Fibroblast of peridontal ligament (primary cell): Measurements from ENCODE around the gene DHX35.
"Not testable (repeated sequence)": the region's sequence is repeated elsewhere in the genome, so short reads cannot be mapped to it uniquely, and the experiment has no call there.

ENCODE experiments used
- DNase-seq: peaks from one replicate; pipeline ENCODE4 v3.0.0-alpha.2; 2010; ENCODE audit errors: extremely low read depth

DHX35 gene

GRCh38 chr20:38940644-38941043 lies 21.5 kb upstream of the DHX35 start:
- no peak for DNase-seq

GRCh38 chr20:38941726-38942389 lies 20.3 kb upstream of the DHX35 start:
- DNase-seq = no peak

GRCh38 chr20:38945012-38945411 lies 17.1 kb upstream of the DHX35 start:
- DNase-seq = no peak

- DNase-seq = no peak
These were observed 15.3 kb upstream of the DHX35 start for GRCh38 chr20:38946836-38947235.

- no peak for DNase-seq
These were observed 14.2 kb upstream of the DHX35 start for GRCh38 chr20:38947931-38948362.

GRCh38 chr20:38950254-38950653 lies 11.9 kb upstream of the DHX35 start:
- DNase-seq = no peak

GRCh38 chr20:38951611-38952010 lies 10.5 kb upstream of the DHX35 start:
- no peak for DNase-seq

- no peak for DNase-seq
These were observed 10.0 kb upstream of the DHX35 start for GRCh38 chr20:38952153-38952552.

- DNase-seq = no peak
These were observed 8.4 kb upstream of the DHX35 start for GRCh38 chr20:38953630-38954340.

GRCh38 chr20:38957235-38957876 lies 4.8 kb upstream of the DHX35 start:
- no peak for DNase-seq

- DNase-seq = no peak
These were observed 4.1 kb upstream of the DHX35 start for GRCh38 chr20:38957915-38958485.

GRCh38 chr20:38960187-38960687 lies 1.9 kb upstream of the DHX35 start:
- DNase-seq = not testable (repeated sequence)

GRCh38 chr20:38961530-38962043 lies 557 bp upstream of the DHX35 start:
- DNase-seq = no peak

- no peak for DNase-seq
These were observed 821 bp downstream of the DHX35 start for GRCh38 chr20:38962928-38963401.

- DNase-seq = no peak
These were observed 1.6 kb downstream of the DHX35 start for GRCh38 chr20:38963745-38964144.

GRCh38 chr20:38965264-38965663 lies 3.1 kb downstream of the DHX35 start:
- DNase-seq = no peak

GRCh38 chr20:38968090-38968489 lies 5.9 kb downstream of the DHX35 start:
- DNase-seq = no peak

GRCh38 chr20:38969708-38970107 lies 7.6 kb downstream of the DHX35 start:
- DNase-seq = no peak

- peak; percentile 56 for DNase-seq
These were observed 8.2 kb downstream of the DHX35 start for GRCh38 chr20:38970302-38970701.

- DNase-seq = no peak
These were observed 11.0 kb downstream of the DHX35 start for GRCh38 chr20:38973107-38973506.

- peak; percentile 69 for DNase-seq
These were observed 11.5 kb downstream of the DHX35 start for GRCh38 chr20:38973645-38974044.

- no peak for DNase-seq
These were observed 13.5 kb downstream of the DHX35 start for GRCh38 chr20:38975539-38976120.
